GM18519 (cell line): Measurements from ENCODE around the gene ASB8.
"Not testable (repeated sequence)": the region's sequence is repeated elsewhere in the genome, so short reads cannot be mapped to it uniquely, and the experiment has no call there.

ENCODE experiments used
- ATAC-seq: cut with Tn5 transposase; IDR thresholded peaks from one replicate; pipeline ENCODE4 v1.9.1; 2021; ENCODE audit warnings: mild to moderate bottlenecking, moderate library complexity; ENCODE audit not compliant: unreplicated experiment, low FRiP score

ASB8 gene

GRCh38 chr12:48142818-48143674 is 14.3 kb downstream of the ASB8 start:
- ATAC-seq: no peak

GRCh38 chr12:48135027-48135426 is 22.3 kb downstream of the ASB8 start:
- no peak for ATAC-seq

GRCh38 chr12:48132826-48133225 is 24.5 kb downstream of the ASB8 start:
- ATAC-seq: no peak

GRCh38 chr12:48131517-48131916 is 25.8 kb downstream of the ASB8 start:
- no peak for ATAC-seq

GRCh38 chr12:48129376-48129775 is 27.9 kb downstream of the ASB8 start:
- ATAC-seq: no peak

- no peak for ATAC-seq
Observed at GRCh38 chr12:48128800-48129199, 28.5 kb downstream of the ASB8 start.

GRCh38 chr12:48126953-48127630 is 30.2 kb downstream of the ASB8 start:
- ATAC-seq: no peak

GRCh38 chr12:48125985-48126384 is 31.3 kb downstream of the ASB8 start:
- ATAC-seq: no peak

GRCh38 chr12:48125542-48125941 is 31.8 kb downstream of the ASB8 start:
- ATAC-seq: not testable (repeated sequence)

GRCh38 chr12:48123169-48123568 is 34.1 kb downstream of the ASB8 start:
- no peak for ATAC-seq

GRCh38 chr12:48122065-48122834 is 35.1 kb downstream of the ASB8 start:
- ATAC-seq: no peak

- ATAC-seq: no peak
Observed at GRCh38 chr12:48121522-48121921, 35.8 kb downstream of the ASB8 start.

GRCh38 chr12:48119834-48120195 is 37.5 kb downstream of the ASB8 start:
- ATAC-seq: no peak

- ATAC-seq: peak; percentile 98
Observed at GRCh38 chr12:48119078-48119833, 38.1 kb downstream of the ASB8 start, which contains the start of gene PFKM. Gene PFKM (plus strand): TSS chr12:48119364. CDS start chr12:48122775, 3,411 bp downstream.

- no peak for ATAC-seq
Observed at GRCh38 chr12:48118284-48118871, 38.9 kb downstream of the ASB8 start.

- ATAC-seq: no peak
Observed at GRCh38 chr12:48115957-48116356, 41.4 kb downstream of the ASB8 start.

GRCh38 chr12:48111312-48111693 is 46.0 kb downstream of the ASB8 start:
- ATAC-seq: not testable (repeated sequence)

GRCh38 chr12:48110691-48111311 is 46.5 kb downstream of the ASB8 start:
- no peak for ATAC-seq

- ATAC-seq: no peak
Observed at GRCh38 chr12:48109424-48109823, 47.9 kb downstream of the ASB8 start.
